ENCODE data around the gene KL.

DNA sequence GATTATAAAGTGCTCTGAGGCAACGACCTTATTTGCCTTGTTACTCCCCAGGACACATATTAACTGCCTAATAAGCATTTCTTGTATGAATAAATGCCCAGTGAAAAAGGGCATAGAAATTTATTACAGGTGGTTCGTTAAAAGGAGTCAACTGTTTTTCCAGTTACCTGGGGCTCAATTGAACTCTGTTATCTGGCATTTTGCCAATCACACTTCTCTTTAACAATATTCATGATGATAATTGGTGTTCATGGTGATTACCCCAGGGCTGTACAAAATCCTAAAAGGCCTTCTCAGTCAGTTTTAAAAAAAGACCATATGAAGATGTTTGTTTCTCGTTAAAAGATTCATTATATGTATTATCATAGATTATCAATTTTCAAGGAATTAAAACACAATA, 57.1 kb downstream of the KL start:
- TF ChIP-seq, protein P1, sequence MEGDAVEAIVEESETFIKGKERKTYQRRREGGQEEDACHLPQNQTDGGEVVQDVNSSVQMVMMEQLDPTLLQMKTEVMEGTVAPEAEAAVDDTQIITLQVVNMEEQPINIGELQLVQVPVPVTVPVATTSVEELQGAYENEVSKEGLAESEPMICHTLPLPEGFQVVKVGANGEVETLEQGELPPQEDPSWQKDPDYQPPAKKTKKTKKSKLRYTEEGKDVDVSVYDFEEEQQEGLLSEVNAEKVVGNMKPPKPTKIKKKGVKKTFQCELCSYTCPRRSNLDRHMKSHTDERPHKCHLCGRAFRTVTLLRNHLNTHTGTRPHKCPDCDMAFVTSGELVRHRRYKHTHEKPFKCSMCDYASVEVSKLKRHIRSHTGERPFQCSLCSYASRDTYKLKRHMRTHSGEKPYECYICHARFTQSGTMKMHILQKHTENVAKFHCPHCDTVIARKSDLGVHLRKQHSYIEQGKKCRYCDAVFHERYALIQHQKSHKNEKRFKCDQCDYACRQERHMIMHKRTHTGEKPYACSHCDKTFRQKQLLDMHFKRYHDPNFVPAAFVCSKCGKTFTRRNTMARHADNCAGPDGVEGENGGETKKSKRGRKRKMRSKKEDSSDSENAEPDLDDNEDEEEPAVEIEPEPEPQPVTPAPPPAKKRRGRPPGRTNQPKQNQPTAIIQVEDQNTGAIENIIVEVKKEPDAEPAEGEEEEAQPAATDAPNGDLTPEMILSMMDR (IDR thresholded peaks at IDR 0.05): no peak
- TF ChIP-seq POLR2A (IDR thresholded peaks at IDR 0.05): no peak

All from adrenal gland (tissue), 5 donors.